NCI-H82 (cell line): ENCODE results near the gene CDH13.

Experiments used
- DNase-seq: peaks from one replicate; lab custom pipeline; 2025; lab: John Stamatoyannopoulos, UW

CDH13 gene

GRCh38 chr16:83762141-83762991, 1135.6 kb downstream of the CDH13 start:
- no peak for DNase-seq

DNA sequence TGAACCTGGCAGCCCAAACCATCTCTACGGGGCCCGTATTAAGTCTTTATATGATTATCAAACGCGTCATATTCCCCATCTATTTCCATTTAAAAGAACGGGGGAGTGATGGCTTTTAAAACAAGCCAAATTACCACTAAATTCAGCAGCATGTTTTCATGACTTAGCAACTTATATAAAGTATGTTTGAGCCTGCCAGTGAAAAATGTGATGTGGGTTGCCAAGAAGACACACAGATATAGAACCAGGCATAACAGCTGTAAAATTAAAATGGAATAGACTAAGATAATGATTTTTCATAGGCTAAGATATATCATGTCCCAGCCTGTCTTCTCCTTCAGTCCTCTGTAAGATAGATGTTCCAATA, 1136.2 kb downstream of the CDH13 start:
- no peak for DNase-seq

GRCh38 chr16:83768986-83769385, 1142.2 kb downstream of the CDH13 start:
- DNase-seq: no peak

DNA sequence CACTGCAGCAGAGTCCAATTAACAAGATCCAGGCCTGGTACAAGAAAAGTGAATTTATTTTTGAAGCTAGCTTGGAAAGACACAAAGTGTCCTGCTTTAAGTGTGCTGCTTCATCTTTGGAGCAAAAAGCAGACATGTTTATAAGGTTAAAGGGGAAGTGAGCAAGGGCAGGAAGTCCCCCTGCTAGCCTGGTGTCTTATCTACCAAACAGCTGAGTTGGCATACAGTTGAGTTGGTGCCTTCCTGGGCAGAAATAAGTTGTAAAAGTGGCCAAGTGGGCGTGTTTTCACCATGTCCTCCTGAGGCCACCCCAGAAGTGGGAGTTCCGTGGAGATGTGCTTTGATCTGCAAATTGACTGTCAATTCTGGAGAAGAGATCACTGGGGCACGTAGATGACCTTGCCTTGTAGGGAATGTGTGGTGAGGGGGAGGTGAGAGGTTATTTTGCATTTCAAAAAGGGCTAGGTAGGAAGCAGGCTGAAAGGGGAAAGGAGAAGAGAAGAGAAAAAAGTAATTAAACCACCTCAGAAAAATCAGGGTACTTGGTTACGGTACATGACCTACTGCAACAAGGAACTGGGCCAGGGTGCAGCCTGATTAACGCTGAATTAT, 1142.7 kb downstream of the CDH13 start:
- DNase-seq: no peak

- DNase-seq: no peak
Measured at GRCh38 chr16:83771306-83771942, 1144.7 kb downstream of the CDH13 start.

DNA sequence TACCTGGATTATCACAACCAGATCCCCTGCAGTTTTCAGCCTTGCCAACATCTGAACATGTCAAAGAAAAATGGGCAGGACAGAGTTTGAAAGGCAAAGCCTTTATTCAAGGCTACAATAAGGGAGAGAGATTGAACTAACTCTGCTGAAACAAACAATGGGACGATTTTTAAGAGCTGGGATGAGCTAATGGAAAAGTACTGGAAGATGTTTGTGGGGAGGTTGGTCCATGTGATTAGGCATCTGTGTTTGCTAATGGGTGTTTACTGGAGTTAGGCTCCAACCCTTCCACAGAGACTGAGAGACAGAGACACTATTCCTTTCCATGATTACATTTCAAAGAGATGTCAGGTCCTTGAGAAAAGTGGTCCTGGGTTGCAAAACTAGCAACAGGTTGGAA, 1146.0 kb downstream of the CDH13 start:
- DNase-seq: no peak

- no peak for DNase-seq
Measured at GRCh38 chr16:83774066-83774465, 1147.3 kb downstream of the CDH13 start.

- DNase-seq: no peak
Measured at GRCh38 chr16:83776944-83777343, 1150.2 kb downstream of the CDH13 start.

GRCh38 chr16:83779886-83780285, 1153.1 kb downstream of the CDH13 start:
- DNase-seq: no peak

GRCh38 chr16:83785455-83785854, 1158.7 kb downstream of the CDH13 start:
- no peak for DNase-seq

DNA sequence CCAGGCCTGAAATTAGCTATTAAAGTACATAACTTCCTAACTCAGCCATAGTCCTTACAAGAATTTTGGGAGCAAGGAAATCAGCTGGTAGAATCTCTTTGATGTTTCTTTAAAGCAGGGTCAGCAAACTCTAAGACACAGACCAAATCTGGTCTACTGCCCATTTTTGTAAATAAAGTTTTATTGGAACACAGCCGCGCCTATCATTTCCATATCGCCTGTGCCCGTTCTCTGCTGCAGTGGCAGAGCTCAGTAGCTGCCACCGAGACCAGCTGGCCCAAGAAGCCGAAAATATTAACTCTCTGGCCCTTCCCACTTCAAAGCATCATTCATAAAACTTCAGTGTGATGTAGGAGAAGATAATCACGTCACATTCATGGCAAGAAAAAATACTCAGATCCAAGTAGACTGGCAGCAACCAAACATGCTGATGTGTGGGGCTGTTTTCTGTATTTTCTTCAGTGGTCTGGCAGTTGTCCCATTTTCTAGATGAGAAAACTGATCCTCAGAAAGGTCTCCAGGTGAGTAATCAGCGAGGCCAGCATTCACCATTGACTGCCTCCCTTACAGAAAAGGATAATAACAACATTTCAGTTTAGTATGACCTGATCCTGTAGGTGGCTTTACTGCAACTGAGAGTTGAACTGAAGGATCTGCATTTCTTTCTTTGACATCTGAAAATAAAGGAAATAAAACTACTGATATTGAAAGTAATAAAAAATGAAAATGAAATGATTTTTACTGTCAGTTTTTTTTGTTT, 1163.1 kb downstream of the CDH13 start:
- no peak for DNase-seq

DNA sequence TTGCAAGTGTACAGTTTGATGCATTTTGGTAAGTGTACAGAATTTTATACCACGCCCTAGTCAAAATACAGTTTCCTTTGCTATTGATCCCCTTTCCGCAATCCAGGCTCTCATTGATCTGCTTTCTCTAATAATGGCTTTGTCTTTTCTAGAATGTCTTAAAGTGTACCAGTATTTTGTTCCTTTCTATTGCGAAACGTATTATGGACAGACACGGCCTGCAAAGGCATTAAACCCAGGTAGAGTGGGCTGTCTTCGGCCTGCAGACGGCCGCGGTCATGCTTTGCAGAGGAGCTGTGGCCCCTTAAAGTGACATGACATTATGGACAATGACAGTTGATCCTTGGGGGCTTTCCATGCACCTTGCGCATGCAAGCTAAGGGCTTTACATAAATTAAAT, 1165.1 kb downstream of the CDH13 start:
- no peak for DNase-seq

GRCh38 chr16:83792391-83792790, 1165.6 kb downstream of the CDH13 start:
- DNase-seq: no peak

GRCh38 chr16:83793179-83793578, 1166.4 kb downstream of the CDH13 start:
- DNase-seq: peak; percentile 2

DNA sequence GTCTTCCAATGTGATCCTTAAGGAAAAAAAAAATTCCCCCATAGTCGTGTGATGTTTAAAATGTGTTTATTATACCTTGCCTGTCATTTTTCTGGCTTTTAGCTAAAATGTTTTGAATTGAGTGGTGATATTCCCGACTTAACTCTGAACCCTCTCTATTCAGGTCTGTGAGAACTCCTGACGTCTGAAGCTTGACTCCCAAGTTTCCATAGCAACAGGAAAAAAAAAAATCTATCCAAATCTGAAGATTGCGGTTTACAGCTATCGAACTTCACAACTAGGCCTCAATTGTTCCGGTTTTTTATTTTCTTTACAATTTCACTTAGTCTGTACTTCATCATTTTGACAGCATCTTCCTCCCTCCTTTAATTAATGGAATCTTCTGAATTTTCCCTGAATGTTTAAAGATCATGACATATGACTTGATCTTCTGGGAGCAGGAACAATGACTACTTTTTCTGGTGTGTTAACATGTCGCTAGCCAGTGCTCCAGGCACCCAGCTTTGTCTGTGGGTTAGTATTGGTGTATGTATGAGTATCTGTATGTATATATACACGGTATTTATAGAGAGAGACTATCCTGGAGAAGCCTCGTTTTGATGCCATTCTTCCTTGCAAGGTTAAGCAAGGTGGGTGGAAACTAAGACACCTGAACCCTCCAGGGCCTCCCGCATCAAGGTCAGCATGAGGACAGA, 1168.2 kb downstream of the CDH13 start:
- no peak for DNase-seq

GRCh38 chr16:83797013-83797412, 1170.2 kb downstream of the CDH13 start:
- no peak for DNase-seq

- DNase-seq: no peak
Measured at GRCh38 chr16:83799336-83799735, 1172.6 kb downstream of the CDH13 start.

DNA sequence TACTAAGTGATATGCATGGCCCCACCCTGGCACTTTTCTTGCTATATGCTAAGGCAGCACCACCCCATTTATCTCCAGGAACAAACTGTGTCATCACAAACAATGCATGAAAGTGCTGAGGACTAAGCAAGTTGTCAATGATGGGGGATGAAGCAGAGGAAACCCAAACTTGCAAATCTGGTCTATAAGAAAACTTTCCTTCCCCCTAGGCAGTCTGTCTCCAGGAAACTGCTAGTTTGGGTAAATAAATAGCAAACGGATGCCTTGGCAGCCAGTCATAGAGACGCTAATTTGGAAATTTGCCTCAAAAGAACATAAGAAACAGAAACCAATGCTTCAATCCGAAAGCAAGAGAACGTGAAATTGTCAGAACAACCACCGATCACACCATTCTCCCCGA, 1175.4 kb downstream of the CDH13 start:
- no peak for DNase-seq

GRCh38 chr16:83802554-83803205, 1175.9 kb downstream of the CDH13 start:
- DNase-seq: no peak

GRCh38 chr16:83803811-83804210, 1177.0 kb downstream of the CDH13 start:
- no peak for DNase-seq

DNA sequence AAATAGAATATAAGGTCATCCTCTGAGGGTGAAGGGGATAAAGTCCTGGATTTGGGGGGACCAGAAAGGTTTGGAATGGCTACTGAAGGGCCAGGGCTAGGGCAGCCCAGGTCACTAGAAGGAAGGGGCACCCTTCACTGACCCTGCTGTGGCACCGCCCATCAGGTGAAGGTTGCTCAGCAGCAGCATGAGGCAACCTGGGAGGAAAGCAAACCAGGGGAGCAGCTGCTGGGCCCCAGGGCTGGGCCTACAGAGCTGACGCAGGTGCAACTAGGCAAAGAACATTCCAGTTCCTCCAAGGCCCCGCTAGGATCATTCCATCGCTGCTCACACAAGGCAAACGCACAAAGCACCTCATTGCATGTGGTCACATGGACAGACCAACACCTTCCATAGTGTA, 1177.6 kb downstream of the CDH13 start:
- DNase-seq: no peak
